Naive B cell (primary cell): ENCODE measurements around the gene MCM6. TPM values are rescaled to one million over a fixed set of nuclear protein-coding genes. Genes with fewer than 3 reads are reported as not detected.
A peak's percentile ranks its signal among the peaks of the same experiment; 100 is the strongest.
"Not testable (repeated sequence)": the region's sequence is repeated elsewhere in the genome, so short reads cannot be mapped to it uniquely, and the experiment has no call there.

Source experiments
- ATAC-seq, 2 donors: fragments of 150-1000 bp; cut with Tn5 transposase; 2 replicates each; pipeline ENCODE4 v1.10.0; 2021; ENCODE audit warnings: low read depth in 2 of 2, mild to moderate bottlenecking in 2 of 2, moderate library complexity in 2 of 2
- DNase-seq: peaks from one replicate; pipeline ENCODE4 v3.0.0; 2022
- H3K27ac Mint-ChIP-seq, 6 donors: one replicate each; pipeline ENCODE4 v1.8.0; 2020 to 2022; ENCODE audit warnings: mild to moderate bottlenecking in 6 of 6, mixed read lengths in 6 of 6, moderate library complexity in 5 of 6, inconsistent platforms in 2 of 6
- H3K27me3 Mint-ChIP-seq, 3 donors: one replicate each; pipeline ENCODE4 v1.8.0; 2021 to 2022; ENCODE audit warnings: mixed read lengths in 3 of 3, mild to moderate bottlenecking in 1 of 3
- H3K36me3 Mint-ChIP-seq, 2 donors: one replicate each; pipeline ENCODE4 v1.8.0; 2020 to 2022; ENCODE audit warnings: mixed read lengths in 2 of 2, inconsistent platforms in 1 of 2, mild to moderate bottlenecking in 1 of 2
- H3K4me1 Mint-ChIP-seq, 3 donors: one replicate each; pipeline ENCODE4 v1.8.0; 2020 to 2022; ENCODE audit warnings: mixed read lengths in 3 of 3, inconsistent platforms in 1 of 3, mild to moderate bottlenecking in 1 of 3, moderate library complexity in 1 of 3
- H3K4me3 Mint-ChIP-seq, 8 donors: one replicate each; pipeline ENCODE4 v1.8.0; 2020 to 2022; ENCODE audit warnings: mild to moderate bottlenecking in 8 of 8, mixed read lengths in 8 of 8, moderate library complexity in 8 of 8, inconsistent platforms in 2 of 8
- H3K9me3 Mint-ChIP-seq, 7 donors: one replicate each; pipeline ENCODE4 v1.8.0; 2020 to 2022; ENCODE audit warnings: mixed read lengths in 7 of 7, mild to moderate bottlenecking in 5 of 7, inconsistent platforms in 2 of 7, moderate library complexity in 1 of 7
- polyA plus RNA-seq, 6 donors: library from polyadenylated mRNA; unstranded; fragments of 300-500 nt; fragmentation: Illumina TruSeq; gene quantifications; one replicate each; pipeline ENCODE4 v1.2.3, GENCODE V29; 2021; ENCODE audit warnings: low read depth in 6 of 6

Gene MCM6
- polyA plus RNA-seq, 6 donors from 2014 or later = 1.8 to 5.3 (median 2.9) TPM

GRCh38 chr2:135825550-135826176 lies 50.6 kb downstream of the MCM6 start:
- Mint-ChIP-seq H3K4me1 (no peaks in the 10 kb centered on the region), H3K4me3 (no peak overlapping the region), H3K27ac (no peak overlapping the region), H3K36me3 (peaks cover 8 to 12% of the 10 kb centered on the region in 2 donors), H3K27me3 (no peaks in the 10 kb centered on the region), H3K9me3 (peaks cover 8 to 23% (median 12%) of the 10 kb centered on the region in 7 donors)
- no peak for ATAC-seq
- no peak for DNase-seq

- Mint-ChIP-seq H3K9me3 (peaks cover 8 to 23% (median 12%) of the 10 kb centered on the region in 7 donors), H3K27ac (no peak overlapping the region), H3K4me1 (no peaks in the 10 kb centered on the region), H3K27me3 (no peaks in the 10 kb centered on the region), H3K4me3 (no peak overlapping the region), H3K36me3 (peaks cover 8 to 12% of the 10 kb centered on the region in 2 donors)
- DNase-seq (no peak), ATAC-seq (no peak)
Measured at GRCh38 chr2:135825131-135825530, 51.1 kb downstream of the MCM6 start.

GRCh38 chr2:135822855-135823254 lies 53.4 kb downstream of the MCM6 start:
- Mint-ChIP-seq H3K27ac (no peak overlapping the region), H3K4me1 (no peaks in the 10 kb centered on the region), H3K27me3 (no peaks in the 10 kb centered on the region), H3K36me3 (peaks cover 8 to 12% of the 10 kb centered on the region in 2 donors), H3K4me3 (no peak overlapping the region), H3K9me3 (peaks cover 8 to 23% (median 12%) of the 10 kb centered on the region in 7 donors)
- DNase-seq = no peak
- no peak for ATAC-seq

- DNase-seq = no peak
- peaks cover 8 to 12% of the 10 kb centered on the region in 2 donors for H3K36me3 Mint-ChIP-seq
- ATAC-seq = no peak
- H3K27ac Mint-ChIP-seq = no peak overlapping the region
- H3K9me3 Mint-ChIP-seq = peaks cover 8 to 23% (median 12%) of the 10 kb centered on the region in 7 donors
- no peaks in the 10 kb centered on the region for H3K27me3 Mint-ChIP-seq
- no peaks in the 10 kb centered on the region for H3K4me1 Mint-ChIP-seq
- H3K4me3 Mint-ChIP-seq = no peak overlapping the region
Measured at GRCh38 chr2:135821190-135821589, 55.1 kb downstream of the MCM6 start.

- no peaks in the 10 kb centered on the region for H3K27me3 Mint-ChIP-seq
- DNase-seq (no peak), ATAC-seq (no peak)
- no peak overlapping the region for H3K27ac Mint-ChIP-seq
- no peak overlapping the region for H3K4me3 Mint-ChIP-seq
- H3K4me1 Mint-ChIP-seq = no peaks in the 10 kb centered on the region
- H3K9me3 Mint-ChIP-seq = peaks cover 8 to 23% (median 12%) of the 10 kb centered on the region in 7 donors
- H3K36me3 Mint-ChIP-seq = peaks cover 8 to 12% of the 10 kb centered on the region in 2 donors
Measured at GRCh38 chr2:135820003-135820618, 56.1 kb downstream of the MCM6 start.

- Mint-ChIP-seq H3K4me3 (no peak overlapping the region), H3K27me3 (no peaks in the 10 kb centered on the region), H3K9me3 (peaks cover 8 to 23% (median 12%) of the 10 kb centered on the region in 7 donors), H3K36me3 (peaks cover 8 to 12% of the 10 kb centered on the region in 2 donors), H3K4me1 (no peaks in the 10 kb centered on the region), H3K27ac (peak overlapping the region in 1 of 6 donors; percentile 55)
- ATAC-seq (no peak), DNase-seq (no peak)
Measured at GRCh38 chr2:135818937-135819610, 57.2 kb downstream of the MCM6 start.

- H3K36me3 Mint-ChIP-seq = peaks cover 3 to 5% of the 10 kb centered on the region in 2 donors
Measured at GRCh38 chr2:135817951-135818350, 58.3 kb downstream of the MCM6 start.

GRCh38 chr2:135817466-135817865 lies 58.8 kb downstream of the MCM6 start:
- Mint-ChIP-seq H3K4me3 (no peak overlapping the region), H3K27me3 (no peaks in the 10 kb centered on the region), H3K36me3 (peaks cover 0 to under 1% of the 10 kb centered on the region in 2 donors), H3K27ac (no peak overlapping the region), H3K4me1 (no peaks in the 10 kb centered on the region), H3K9me3 (peaks cover 0 to 10% (median 3%) of the 10 kb centered on the region in 7 donors)
- DNase-seq = no peak
- no peak for ATAC-seq

More at GRCh38 chr2:135817951-135818350, 58.3 kb downstream of the MCM6 start:
- Mint-ChIP-seq H3K4me1 (no peaks in the 10 kb centered on the region), H3K9me3 (peaks cover 2 to 15% (median 6%) of the 10 kb centered on the region in 7 donors), H3K27me3 (no peaks in the 10 kb centered on the region), H3K27ac (no peak overlapping the region), H3K4me3 (no peak overlapping the region)
- ATAC-seq = no peak
- no peak for DNase-seq

GRCh38 chr2:135815269-135815668 lies 61.0 kb downstream of the MCM6 start:
- peaks cover 0 to 3% (median 0%) of the 10 kb centered on the region in 3 donors for H3K27me3 Mint-ChIP-seq
- DNase-seq (no peak), ATAC-seq (no peak)
- no peaks in the 10 kb centered on the region for H3K36me3 Mint-ChIP-seq
- H3K4me1 Mint-ChIP-seq = no peaks in the 10 kb centered on the region
- H3K4me3 Mint-ChIP-seq = no peak overlapping the region
- H3K27ac Mint-ChIP-seq = no peak overlapping the region
- peaks cover 0 to 4% (median 0%) of the 10 kb centered on the region in 7 donors for H3K9me3 Mint-ChIP-seq

GRCh38 chr2:135812907-135813511 lies 63.2 kb downstream of the MCM6 start:
- Mint-ChIP-seq H3K27ac (no peak overlapping the region), H3K27me3 (peaks cover 0 to 3% (median 0%) of the 10 kb centered on the region in 3 donors)
- no peak for ATAC-seq

GRCh38 chr2:135807874-135808273 lies 68.4 kb downstream of the MCM6 start:
- not testable (repeated sequence) for H3K4me3 Mint-ChIP-seq, H3K4me1 Mint-ChIP-seq, ATAC-seq, H3K27me3 Mint-ChIP-seq, H3K9me3 Mint-ChIP-seq, H3K36me3 Mint-ChIP-seq, DNase-seq
- H3K27ac Mint-ChIP-seq = peak overlapping the region in 1 of 6 donors; percentile 22

More at GRCh38 chr2:135812907-135813511, 63.2 kb downstream of the MCM6 start:
- H3K9me3 Mint-ChIP-seq = peaks cover 0 to 4% (median 0%) of the 10 kb centered on the region in 7 donors
- DNase-seq = no peak
- H3K4me1 Mint-ChIP-seq = no peaks in the 10 kb centered on the region
- H3K36me3 Mint-ChIP-seq = no peaks in the 10 kb centered on the region
- no peak overlapping the region for H3K4me3 Mint-ChIP-seq

- ATAC-seq (no peak), DNase-seq (no peak)
- Mint-ChIP-seq H3K27me3 (no peaks in the 10 kb centered on the region), H3K27ac (no peak overlapping the region), H3K4me1 (no peaks in the 10 kb centered on the region), H3K36me3 (no peaks in the 10 kb centered on the region), H3K9me3 (peaks cover 2 to 23% (median 13%) of the 10 kb centered on the region in 7 donors), H3K4me3 (no peak overlapping the region)
Measured at GRCh38 chr2:135803278-135803677, 73.0 kb downstream of the MCM6 start.

GRCh38 chr2:135802350-135802749 lies 73.9 kb downstream of the MCM6 start:
- ATAC-seq = no peak

More at GRCh38 chr2:135802350-135802749, 73.9 kb downstream of the MCM6 start:
- peaks cover 3 to 4% (median 4%) of the 10 kb centered on the region in 3 donors for H3K4me1 Mint-ChIP-seq
- no peak overlapping the region for H3K4me3 Mint-ChIP-seq
- no peaks in the 10 kb centered on the region for H3K36me3 Mint-ChIP-seq
- H3K27ac Mint-ChIP-seq = peak overlapping the region in 1 of 6 donors; percentile 7
- H3K27me3 Mint-ChIP-seq = no peaks in the 10 kb centered on the region
- DNase-seq = no peak
- peaks cover 2 to 23% (median 13%) of the 10 kb centered on the region in 7 donors for H3K9me3 Mint-ChIP-seq
